ENCODE results near the gene YIPF7.

YIPF7 gene

GRCh38 chr4:44662623-44663005 lies 11.2 kb upstream of the YIPF7 start:
- no peak for TF ChIP-seq NFIC (IDR thresholded peaks at IDR 0.05)
- no peak for TF ChIP-seq EP300 (IDR thresholded peaks at IDR 0.05; ENCODE audit: borderline replicate concordance)
- no peak for TF ChIP-seq RAD21 (IDR thresholded peaks at IDR 0.05; ENCODE audit: low read depth)
- no peak for TF ChIP-seq EGR1 (IDR thresholded peaks at IDR 0.05)
- no peak for TF ChIP-seq REST (IDR thresholded peaks at IDR 0.05; ENCODE audit: low read depth)
- no peak for TF ChIP-seq YY1 (IDR thresholded peaks at IDR 0.05; ENCODE audit: low read depth)
- TF ChIP-seq TAF1 (IDR thresholded peaks at IDR 0.05; ENCODE audit: low read depth): no peak
- TF ChIP-seq TEAD4 (IDR thresholded peaks at IDR 0.05): no peak
- no peak for TF ChIP-seq MAX (IDR thresholded peaks at IDR 0.05)
- TF ChIP-seq CEBPB (IDR thresholded peaks at IDR 0.05): no peak
- TF ChIP-seq FOXM1 (IDR thresholded peaks at IDR 0.05; ENCODE audit: borderline replicate concordance, low read depth): no peak

GRCh38 chr4:44661940-44662622 lies 10.7 kb upstream of the YIPF7 start:
- no peak for TF ChIP-seq NFIC (IDR thresholded peaks at IDR 0.05)
- TF ChIP-seq TCF12 (IDR thresholded peaks at IDR 0.05; ENCODE audit: low read depth): no peak
- no peak for TF ChIP-seq MAX (IDR thresholded peaks at IDR 0.05)
- TF ChIP-seq YY1 (IDR thresholded peaks at IDR 0.05; ENCODE audit: low read depth): no peak
- no peak for TF ChIP-seq FOXM1 (IDR thresholded peaks at IDR 0.05; ENCODE audit: borderline replicate concordance, low read depth)
- TF ChIP-seq USF1 (IDR thresholded peaks at IDR 0.05): no peak
- no peak for TF ChIP-seq TEAD4 (IDR thresholded peaks at IDR 0.05)
- no peak for TF ChIP-seq CEBPB (IDR thresholded peaks at IDR 0.05)

GRCh38 chr4:44660396-44660795 lies 9.0 kb upstream of the YIPF7 start:
- TF ChIP-seq TCF12 (IDR thresholded peaks at IDR 0.05; ENCODE audit: low read depth): no peak
- TF ChIP-seq RAD21 (IDR thresholded peaks at IDR 0.05; ENCODE audit: low read depth): no peak
- no peak for TF ChIP-seq USF1 (IDR thresholded peaks at IDR 0.05)
- no peak for TF ChIP-seq MAX (IDR thresholded peaks at IDR 0.05)
- TF ChIP-seq YY1 (IDR thresholded peaks at IDR 0.05; ENCODE audit: low read depth): no peak
- TF ChIP-seq CREB1 (IDR thresholded peaks at IDR 0.05; ENCODE audit: low read depth): no peak
- no peak for TF ChIP-seq CEBPB (IDR thresholded peaks at IDR 0.05)
- TF ChIP-seq ZBTB7A (IDR thresholded peaks at IDR 0.05; ENCODE audit: low read depth): no peak
- TF ChIP-seq TAF1 (IDR thresholded peaks at IDR 0.05; ENCODE audit: low read depth): no peak
- no peak for TF ChIP-seq EP300 (IDR thresholded peaks at IDR 0.05; ENCODE audit: borderline replicate concordance)
- TF ChIP-seq EGR1 (IDR thresholded peaks at IDR 0.05): no peak
- no peak for TF ChIP-seq FOXM1 (IDR thresholded peaks at IDR 0.05; ENCODE audit: borderline replicate concordance, low read depth)
- no peak for TF ChIP-seq TEAD4 (IDR thresholded peaks at IDR 0.05)
- TF ChIP-seq REST (IDR thresholded peaks at IDR 0.05; ENCODE audit: low read depth): no peak
- TF ChIP-seq NFIC (IDR thresholded peaks at IDR 0.05): no peak

- no peak for TF ChIP-seq USF1 (IDR thresholded peaks at IDR 0.05)
Measured at GRCh38 chr4:44652002-44652401, 577 bp upstream of the YIPF7 start.

- TF ChIP-seq NFIC (IDR thresholded peaks at IDR 0.05) (no peak), TCF12 (IDR thresholded peaks at IDR 0.05; ENCODE audit: low read depth) (no peak), YY1 (IDR thresholded peaks at IDR 0.05; ENCODE audit: low read depth) (no peak), TEAD4 (IDR thresholded peaks at IDR 0.05) (no peak), RAD21 (IDR thresholded peaks at IDR 0.05; ENCODE audit: low read depth) (no peak), USF1 (IDR thresholded peaks at IDR 0.05) (no peak), FOXM1 (IDR thresholded peaks at IDR 0.05; ENCODE audit: borderline replicate concordance, low read depth) (no peak), ZBTB7A (IDR thresholded peaks at IDR 0.05; ENCODE audit: low read depth) (no peak), CEBPB (IDR thresholded peaks at IDR 0.05) (no peak), REST (IDR thresholded peaks at IDR 0.05; ENCODE audit: low read depth) (no peak), TAF1 (IDR thresholded peaks at IDR 0.05; ENCODE audit: low read depth) (no peak)
Measured at GRCh38 chr4:44646151-44646550, 5.3 kb downstream of the YIPF7 start.
